Activated gamma-delta T cell (primary cell): ENCODE data around the gene CLEC18C.
"Not testable (repeated sequence)": the region's sequence is repeated elsewhere in the genome, so short reads cannot be mapped to it uniquely, and the experiment has no call there.

Source experiments
- DNase-seq: peaks from one replicate; lab custom pipeline; 2025; lab: John Stamatoyannopoulos, UW
- total RNA-seq, 2 donors: gene quantifications; one replicate each; lab custom pipeline; 2026; lab: John Stamatoyannopoulos, UW

The CLEC18C gene
- total RNA-seq: 0 to 0.10 reads per million in 2 donors

GRCh38 chr16:70173212-70173837 lies at the start of gene CLEC18C:
Gene CLEC18C, plus strand, starts transcription at chr16:70173787. Its CDS starts 492 bp downstream, at chr16:70174279.
- DNase-seq: not testable (repeated sequence)

- not testable (repeated sequence) for DNase-seq
Observed at GRCh38 chr16:70123822-70124221, 49.8 kb upstream of the CLEC18C start.

GRCh38 chr16:70126226-70126625 lies 47.4 kb upstream of the CLEC18C start:
- DNase-seq: not testable (repeated sequence)

GRCh38 chr16:70127706-70128105 lies 45.9 kb upstream of the CLEC18C start:
- DNase-seq: not testable (repeated sequence)

GRCh38 chr16:70128844-70129243 lies 44.7 kb upstream of the CLEC18C start:
- not testable (repeated sequence) for DNase-seq

GRCh38 chr16:70135796-70136195 lies 37.8 kb upstream of the CLEC18C start:
- not testable (repeated sequence) for DNase-seq

GRCh38 chr16:70136595-70136994 lies 37.0 kb upstream of the CLEC18C start:
- not testable (repeated sequence) for DNase-seq

- not testable (repeated sequence) for DNase-seq
Observed at GRCh38 chr16:70142739-70143138, 30.8 kb upstream of the CLEC18C start.

GRCh38 chr16:70143231-70143895 lies 30.2 kb upstream of the CLEC18C start:
- not testable (repeated sequence) for DNase-seq

GRCh38 chr16:70147853-70148252 lies 25.7 kb upstream of the CLEC18C start:
- DNase-seq: not testable (repeated sequence)

GRCh38 chr16:70148453-70148852 lies 25.1 kb upstream of the CLEC18C start:
- DNase-seq: not testable (repeated sequence)

- not testable (repeated sequence) for DNase-seq
Observed at GRCh38 chr16:70149296-70149695, 24.3 kb upstream of the CLEC18C start.

GRCh38 chr16:70151391-70151790 lies 22.2 kb upstream of the CLEC18C start:
- DNase-seq: no peak

GRCh38 chr16:70151941-70152509 lies 21.6 kb upstream of the CLEC18C start:
- DNase-seq: no peak

- no peak for DNase-seq
Observed at GRCh38 chr16:70152578-70153302, 20.8 kb upstream of the CLEC18C start.

- not testable (repeated sequence) for DNase-seq
Observed at GRCh38 chr16:70154736-70155135, 18.9 kb upstream of the CLEC18C start.

- no peak for DNase-seq
Observed at GRCh38 chr16:70156207-70156978, 17.2 kb upstream of the CLEC18C start.

- no peak for DNase-seq
Observed at GRCh38 chr16:70157105-70157476, 16.5 kb upstream of the CLEC18C start.

GRCh38 chr16:70157477-70158260 lies 15.9 kb upstream of the CLEC18C start:
- no peak for DNase-seq

GRCh38 chr16:70158261-70158939 lies 15.2 kb upstream of the CLEC18C start:
- no peak for DNase-seq
